ENCODE measurements around the gene OTOP1. TPM values are rescaled to one million over a fixed set of nuclear protein-coding genes. Genes with fewer than 3 reads are reported as not detected.
"Not testable (repeated sequence)": the region's sequence is repeated elsewhere in the genome, so short reads cannot be mapped to it uniquely, and the experiment has no call there.

OTOP1 gene
- total and polyA plus RNA-seq, 4 donors, result 0.11 TPM; not detected in 3

- H3K27ac ChIP-seq (ENCODE audit: low read depth, low read length), result no peak overlapping the region
- 100% methylated on average over 1 of the region's 1 CpG for WGBS (ENCODE audit: insufficient coverage)
- H3K4me1 ChIP-seq (ENCODE audit: control insufficient read depth, insufficient read depth, low read length), result peaks cover 14% of the 10 kb centered on the region
- H3K27me3 ChIP-seq (ENCODE audit: control insufficient read depth, insufficient read depth, low read length), result no peaks in the 10 kb centered on the region
- H3K4me3 ChIP-seq (ENCODE audit: low read depth, low read length), result no peak overlapping the region
- H3K9me3 ChIP-seq (ENCODE audit: control insufficient read depth, insufficient read depth, low read length), result no peaks in the 10 kb centered on the region
- peaks cover 36% of the 10 kb centered on the region for H3K36me3 ChIP-seq (ENCODE audit: control insufficient read depth, insufficient read depth, low read length)
- DNase-seq (ENCODE audit: low read depth in 4 of 6, low spot score in 6 of 6), result no peak
Measured at GRCh38 chr4:4245172-4245571, 18.4 kb upstream of the OTOP1 start.

- not testable (repeated sequence) for H3K4me1 ChIP-seq (ENCODE audit: control insufficient read depth, insufficient read depth, low read length); DNase-seq (ENCODE audit: low read depth in 4 of 6, low spot score in 6 of 6); H3K4me3 ChIP-seq (ENCODE audit: low read depth, low read length); H3K9me3 ChIP-seq (ENCODE audit: control insufficient read depth, insufficient read depth, low read length); H3K27ac ChIP-seq (ENCODE audit: low read depth, low read length); H3K27me3 ChIP-seq (ENCODE audit: control insufficient read depth, insufficient read depth, low read length)
- WGBS (ENCODE audit: insufficient coverage), result no CpG with 5 or more reads among the region's 3 CpGs
- peaks cover 33% of the 10 kb centered on the region for H3K36me3 ChIP-seq (ENCODE audit: control insufficient read depth, insufficient read depth, low read length)
Measured at GRCh38 chr4:4239551-4239950, 12.8 kb upstream of the OTOP1 start.

- no peaks in the 10 kb centered on the region for H3K4me1 ChIP-seq (ENCODE audit: control insufficient read depth, insufficient read depth, low read length)
- peaks cover 2% of the 10 kb centered on the region for H3K9me3 ChIP-seq (ENCODE audit: control insufficient read depth, insufficient read depth, low read length)
- DNase-seq (ENCODE audit: low read depth in 4 of 6, low spot score in 6 of 6), result no peak
- H3K36me3 ChIP-seq (ENCODE audit: control insufficient read depth, insufficient read depth, low read length), result peaks cover 1% of the 10 kb centered on the region
- no peak overlapping the region for H3K27ac ChIP-seq (ENCODE audit: low read depth, low read length)
- H3K4me3 ChIP-seq (ENCODE audit: low read depth, low read length), result no peak overlapping the region
- peaks cover 8% of the 10 kb centered on the region for H3K27me3 ChIP-seq (ENCODE audit: control insufficient read depth, insufficient read depth, low read length)
- WGBS (ENCODE audit: insufficient coverage), result 100% methylated on average over 2 of the region's 2 CpGs
Measured at GRCh38 chr4:4233610-4234009, 6.9 kb upstream of the OTOP1 start.

GRCh38 chr4:4228356-4228668, 1.6 kb upstream of the OTOP1 start:
- DNase-seq (ENCODE audit: low read depth in 4 of 6, low spot score in 6 of 6), result no peak
- no peaks in the 10 kb centered on the region for H3K36me3 ChIP-seq (ENCODE audit: control insufficient read depth, insufficient read depth, low read length)
- H3K27me3 ChIP-seq (ENCODE audit: control insufficient read depth, insufficient read depth, low read length), result peaks cover 48% of the 10 kb centered on the region
- no CpG with 5 or more reads among the region's 1 CpG for WGBS (ENCODE audit: insufficient coverage)
- H3K9me3 ChIP-seq (ENCODE audit: control insufficient read depth, insufficient read depth, low read length), result no peaks in the 10 kb centered on the region
- H3K4me1 ChIP-seq (ENCODE audit: control insufficient read depth, insufficient read depth, low read length), result peaks cover 5% of the 10 kb centered on the region
- H3K4me3 ChIP-seq (ENCODE audit: low read depth, low read length), result no peak overlapping the region
- H3K27ac ChIP-seq (ENCODE audit: low read depth, low read length), result no peak overlapping the region

- no peak for DNase-seq (ENCODE audit: low read depth in 4 of 6, low spot score in 6 of 6)
- Histone ChIP-seq H3K27ac (ENCODE audit: low read depth, low read length) (no peak overlapping the region), H3K36me3 (ENCODE audit: control insufficient read depth, insufficient read depth, low read length) (no peaks in the 10 kb centered on the region), H3K27me3 (ENCODE audit: control insufficient read depth, insufficient read depth, low read length) (peaks cover 53% of the 10 kb centered on the region), H3K4me3 (ENCODE audit: low read depth, low read length) (no peak overlapping the region), H3K4me1 (ENCODE audit: control insufficient read depth, insufficient read depth, low read length) (peaks cover 5% of the 10 kb centered on the region), H3K9me3 (ENCODE audit: control insufficient read depth, insufficient read depth, low read length) (no peaks in the 10 kb centered on the region)
- WGBS (ENCODE audit: insufficient coverage), result 6% methylated on average over 38 of the region's 51 CpGs
Measured at GRCh38 chr4:4227510-4228355, 1.0 kb upstream of the OTOP1 start.

GRCh38 chr4:4225915-4226605, 669 bp downstream of the OTOP1 start:
- Histone ChIP-seq H3K36me3 (ENCODE audit: control insufficient read depth, insufficient read depth, low read length) (no peaks in the 10 kb centered on the region), H3K4me3 (ENCODE audit: low read depth, low read length) (no peak overlapping the region), H3K27ac (ENCODE audit: low read depth, low read length) (no peak overlapping the region), H3K27me3 (ENCODE audit: control insufficient read depth, insufficient read depth, low read length) (peaks cover 59% of the 10 kb centered on the region), H3K4me1 (ENCODE audit: control insufficient read depth, insufficient read depth, low read length) (peaks cover 5% of the 10 kb centered on the region), H3K9me3 (ENCODE audit: control insufficient read depth, insufficient read depth, low read length) (no peaks in the 10 kb centered on the region)
- peak in 1 of 6 donors; percentile 30 for DNase-seq (ENCODE audit: low read depth in 4 of 6, low spot score in 6 of 6)
- WGBS (ENCODE audit: insufficient coverage), result 7% methylated on average over 37 of the region's 41 CpGs

- H3K27me3 ChIP-seq (ENCODE audit: control insufficient read depth, insufficient read depth, low read length), result peaks cover 2% of the 10 kb centered on the region
- H3K4me1 ChIP-seq (ENCODE audit: control insufficient read depth, insufficient read depth, low read length), result no peaks in the 10 kb centered on the region
- no peak for DNase-seq (ENCODE audit: low read depth in 4 of 6, low spot score in 6 of 6)
- H3K27ac ChIP-seq (ENCODE audit: low read depth, low read length), result no peak overlapping the region
- no peaks in the 10 kb centered on the region for H3K9me3 ChIP-seq (ENCODE audit: control insufficient read depth, insufficient read depth, low read length)
- no CpG with 5 or more reads among the region's 5 CpGs for WGBS (ENCODE audit: insufficient coverage)
- no peaks in the 10 kb centered on the region for H3K36me3 ChIP-seq (ENCODE audit: control insufficient read depth, insufficient read depth, low read length)
- no peak overlapping the region for H3K4me3 ChIP-seq (ENCODE audit: low read depth, low read length)
Measured at GRCh38 chr4:4217113-4217512, 9.6 kb downstream of the OTOP1 start.

- Histone ChIP-seq H3K36me3 (ENCODE audit: control insufficient read depth, insufficient read depth, low read length) (no peaks in the 10 kb centered on the region), H3K4me1 (ENCODE audit: control insufficient read depth, insufficient read depth, low read length) (no peaks in the 10 kb centered on the region), H3K4me3 (ENCODE audit: low read depth, low read length) (no peak overlapping the region), H3K9me3 (ENCODE audit: control insufficient read depth, insufficient read depth, low read length) (no peaks in the 10 kb centered on the region), H3K27me3 (ENCODE audit: control insufficient read depth, insufficient read depth, low read length) (no peaks in the 10 kb centered on the region), H3K27ac (ENCODE audit: low read depth, low read length) (no peak overlapping the region)
- DNase-seq (ENCODE audit: low read depth in 4 of 6, low spot score in 6 of 6), result no peak
- WGBS (ENCODE audit: insufficient coverage), result 81% methylated on average over 6 of the region's 7 CpGs
Measured at GRCh38 chr4:4216648-4217047, 10.1 kb downstream of the OTOP1 start.

- not testable (repeated sequence) for H3K9me3 ChIP-seq (ENCODE audit: control insufficient read depth, insufficient read depth, low read length); H3K4me3 ChIP-seq (ENCODE audit: low read depth, low read length); H3K27me3 ChIP-seq (ENCODE audit: control insufficient read depth, insufficient read depth, low read length); H3K27ac ChIP-seq (ENCODE audit: low read depth, low read length); H3K4me1 ChIP-seq (ENCODE audit: control insufficient read depth, insufficient read depth, low read length); H3K36me3 ChIP-seq (ENCODE audit: control insufficient read depth, insufficient read depth, low read length); DNase-seq (ENCODE audit: low read depth in 4 of 6, low spot score in 6 of 6)
- WGBS (ENCODE audit: insufficient coverage), result no CpG with 5 or more reads among the region's 4 CpGs
Measured at GRCh38 chr4:4213674-4214073, 13.1 kb downstream of the OTOP1 start.

- no peak overlapping the region for H3K4me3 ChIP-seq (ENCODE audit: low read depth, low read length)
- no peaks in the 10 kb centered on the region for H3K9me3 ChIP-seq (ENCODE audit: control insufficient read depth, insufficient read depth, low read length)
- DNase-seq (ENCODE audit: low read depth in 4 of 6, low spot score in 6 of 6), result no peak
- H3K27ac ChIP-seq (ENCODE audit: low read depth, low read length), result no peak overlapping the region
- no peaks in the 10 kb centered on the region for H3K4me1 ChIP-seq (ENCODE audit: control insufficient read depth, insufficient read depth, low read length)
- no peaks in the 10 kb centered on the region for H3K27me3 ChIP-seq (ENCODE audit: control insufficient read depth, insufficient read depth, low read length)
- H3K36me3 ChIP-seq (ENCODE audit: control insufficient read depth, insufficient read depth, low read length), result no peaks in the 10 kb centered on the region
Measured at GRCh38 chr4:4206204-4206603, 20.5 kb downstream of the OTOP1 start.
